NOMO-1 treated with DMSO at 0.1 percent for 48 hours (cell line): ENCODE results near the gene BCL11A.

Experiments
- DNase-seq: peaks from one replicate; lab custom pipeline; 2025; ENCODE audit not compliant: unreplicated experiment; lab: John Stamatoyannopoulos, UW

The BCL11A gene

DNA sequence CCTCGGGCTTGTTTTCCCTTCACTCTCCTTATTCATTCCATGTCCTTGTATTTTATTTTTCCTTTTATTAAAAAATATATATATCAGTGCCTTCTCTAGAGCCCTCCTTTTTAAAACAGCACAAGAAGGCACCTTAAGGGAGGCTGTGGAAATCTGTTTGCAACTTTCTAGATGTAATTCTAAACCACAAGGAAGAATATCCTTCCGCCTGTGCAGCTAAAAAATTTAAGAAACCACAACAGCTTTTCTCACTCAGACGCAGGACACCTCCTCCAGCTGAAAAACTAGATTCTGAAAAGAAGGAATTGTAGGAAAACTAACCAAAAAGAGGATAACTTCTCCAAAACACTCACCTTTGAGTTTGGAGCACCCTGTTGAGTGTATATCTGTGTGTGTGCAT lies 142.2 kb downstream of the BCL11A start:
- peak; percentile 18 for DNase-seq

DNA sequence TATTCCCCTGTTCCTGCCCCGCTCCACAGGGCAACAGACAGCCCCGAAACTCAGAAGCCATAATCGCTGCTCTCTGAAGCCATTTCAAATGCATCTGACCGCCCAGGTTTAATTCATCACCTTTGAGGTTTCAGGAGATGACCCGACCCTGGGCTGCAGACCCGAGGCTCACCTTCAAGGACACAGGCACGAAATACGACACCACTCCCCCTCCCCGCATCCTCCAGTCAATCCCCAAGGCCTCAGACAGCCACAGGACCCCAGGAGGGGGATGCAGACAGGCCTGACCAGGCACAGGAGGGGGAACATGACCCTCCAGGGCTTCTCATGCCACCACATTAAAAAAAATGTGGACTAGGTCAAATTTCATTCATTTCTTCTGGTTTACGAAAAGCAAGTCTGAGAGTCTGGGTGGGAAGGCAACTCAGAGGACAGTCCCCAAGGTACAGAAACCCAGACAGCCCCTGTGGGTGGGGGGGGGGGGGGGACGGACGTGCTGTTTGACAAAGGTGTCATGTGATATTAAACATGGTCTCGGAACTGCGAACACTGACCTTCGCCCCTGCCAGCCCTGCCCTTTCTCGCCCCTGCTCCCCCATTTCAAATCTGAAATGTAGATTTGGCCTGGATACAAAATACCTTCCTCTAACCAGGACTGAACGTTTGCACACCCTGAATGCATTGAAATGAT lies 142.9 kb downstream of the BCL11A start:
- DNase-seq: no peak

DNA sequence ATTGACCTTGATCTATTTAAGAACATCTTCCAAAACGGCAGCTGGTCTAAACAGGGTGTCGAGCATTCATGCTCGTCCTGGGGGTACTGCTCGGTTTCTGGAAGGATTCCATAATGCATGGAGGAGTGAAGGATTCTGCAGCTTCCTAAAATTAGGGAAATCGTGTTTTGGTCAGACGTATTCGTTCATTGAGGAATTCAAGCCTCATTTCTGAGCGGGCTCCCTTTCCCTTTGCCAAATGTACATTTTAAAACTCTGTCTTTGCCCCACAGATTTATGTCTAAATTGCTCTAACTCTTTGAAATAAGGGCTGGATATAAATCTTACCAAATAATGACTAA lies 144.0 kb downstream of the BCL11A start:
- DNase-seq: no peak

DNA sequence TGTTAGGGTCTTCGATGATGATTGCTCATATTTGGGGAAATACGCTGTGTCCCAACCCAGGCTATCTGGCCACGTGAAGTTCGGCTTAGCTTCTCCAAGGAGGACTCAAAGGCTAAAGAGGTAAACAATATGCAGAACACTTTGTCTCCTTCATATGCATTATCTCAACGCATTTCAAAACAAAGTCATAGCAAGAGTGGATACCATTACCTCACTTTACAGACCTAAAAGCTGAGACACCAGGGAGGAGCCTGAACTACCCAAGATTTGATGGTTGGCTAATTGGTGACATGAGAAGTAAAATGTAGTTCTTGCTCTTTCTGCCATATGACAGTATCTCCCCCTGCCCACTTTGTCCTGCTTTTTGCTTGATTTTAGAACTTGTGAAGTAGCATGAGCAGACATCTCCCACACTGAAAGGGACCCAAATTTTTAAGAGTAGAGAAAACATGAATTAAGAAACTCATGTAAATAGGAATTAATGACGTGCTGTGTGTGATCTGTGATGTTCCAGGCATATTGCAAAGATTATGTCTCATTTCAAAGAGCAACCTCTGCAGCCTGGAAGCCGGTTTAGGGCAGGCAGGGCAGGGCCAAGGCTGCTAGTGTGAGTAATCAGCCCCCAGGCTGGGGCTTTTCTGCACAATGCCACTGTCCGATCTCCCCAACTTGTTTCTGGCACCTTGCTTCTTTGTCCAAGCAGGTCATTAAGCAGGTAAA lies 144.5 kb downstream of the BCL11A start:
- DNase-seq: no peak

DNA sequence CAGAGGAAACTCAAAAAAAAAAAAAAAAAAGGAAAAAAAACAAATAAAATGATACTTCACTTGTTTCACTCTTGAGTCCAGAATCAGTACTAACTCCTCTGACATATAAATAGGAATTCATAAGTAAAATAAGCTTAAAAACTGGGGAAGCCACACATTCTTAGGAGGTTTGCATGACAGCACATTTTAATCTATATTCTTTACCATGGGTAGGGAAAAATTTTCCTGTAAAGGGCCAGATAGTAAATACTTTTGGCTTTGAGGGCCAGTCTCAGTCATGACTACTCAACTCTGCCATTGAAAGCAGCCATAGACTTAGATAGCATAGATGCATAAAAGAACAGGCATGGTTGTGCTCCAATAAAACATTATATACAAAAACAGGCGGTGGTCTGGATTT lies 145.2 kb downstream of the BCL11A start:
- DNase-seq: no peak

DNA sequence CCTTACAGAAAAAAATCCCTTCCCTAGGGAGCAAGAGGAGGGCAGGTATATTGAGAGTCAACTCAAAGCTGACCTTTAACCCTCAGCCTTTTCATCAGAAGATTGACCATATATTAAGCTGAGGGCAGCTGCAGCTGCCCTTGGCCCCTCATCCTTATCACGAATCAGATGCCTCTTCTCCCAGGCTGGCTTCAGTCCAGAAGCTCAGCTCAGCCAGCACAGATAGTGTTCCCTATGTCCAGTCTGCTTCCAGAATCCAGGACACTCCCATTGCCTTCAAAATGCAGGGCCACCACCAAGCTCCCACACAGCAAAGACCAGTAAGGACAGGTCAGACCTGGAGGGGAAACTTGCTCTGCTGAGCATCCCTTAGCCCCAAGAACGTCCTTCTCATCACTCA lies 146.1 kb downstream of the BCL11A start:
- no peak for DNase-seq

DNA sequence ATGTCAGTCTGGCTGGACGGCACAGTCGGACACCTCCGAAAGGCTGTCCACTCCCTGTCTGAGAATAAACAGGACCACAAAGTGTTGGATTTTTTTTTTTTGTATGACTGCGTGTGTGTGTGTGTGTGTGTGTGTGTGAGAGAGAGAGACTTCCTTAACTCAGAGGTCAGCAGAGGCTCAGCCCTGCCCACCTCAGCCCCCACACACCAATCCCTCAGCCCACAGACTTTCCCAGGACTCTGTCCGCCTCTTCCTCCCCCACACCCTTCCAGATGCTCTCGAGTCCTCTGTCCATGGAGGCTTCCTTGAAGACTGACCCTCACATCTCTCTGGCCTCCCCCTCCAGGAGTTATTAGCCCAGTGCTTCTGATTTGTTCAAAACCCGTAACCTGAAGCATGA lies 147.3 kb downstream of the BCL11A start:
- no peak for DNase-seq

DNA sequence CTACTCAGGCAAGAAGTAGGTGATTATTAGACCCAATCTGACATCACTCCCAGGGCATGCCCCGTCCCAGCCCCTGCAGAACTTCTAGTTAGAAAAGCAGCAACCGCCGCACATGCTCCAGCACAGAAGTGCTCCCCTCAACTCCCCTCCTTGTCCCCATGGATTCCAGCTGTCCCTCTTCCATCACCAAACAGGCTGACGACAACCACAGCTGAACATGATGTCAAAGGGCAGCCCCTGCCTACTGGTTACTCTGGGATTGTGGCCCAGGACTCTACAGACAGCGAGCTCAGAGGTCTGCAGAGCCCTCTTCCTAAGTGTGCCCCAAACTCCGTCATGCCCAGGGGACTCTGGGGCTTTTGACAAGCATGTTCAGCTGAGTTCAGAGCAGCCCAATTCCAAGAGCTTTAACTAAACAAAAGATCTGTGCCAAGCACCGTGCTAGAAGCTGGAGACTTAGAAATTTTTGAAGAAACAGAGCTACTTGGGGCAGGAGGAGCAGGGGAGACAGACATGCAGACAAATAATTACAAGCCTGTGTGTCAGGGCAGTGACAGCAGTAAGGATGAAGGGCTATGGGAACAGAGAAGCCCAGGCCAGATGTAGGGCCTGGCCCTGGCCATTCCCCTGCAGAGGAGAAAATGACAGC lies 148.1 kb downstream of the BCL11A start:
- DNase-seq: no peak
